Aorta (tissue), 5 donors: ENCODE measurements around the gene ATG4B. TPM values are rescaled to one million over a fixed set of nuclear protein-coding genes. Genes with fewer than 3 reads are reported as not detected.
A peak's percentile ranks its signal among the peaks of the same experiment; 100 is the strongest.

Experiments
- ATAC-seq: fragments of 200-7000 bp; cut with Tn5 transposase; one replicate; pipeline ENCODE4 v1.9.1; 2022; ENCODE audit warnings: moderate library complexity; ENCODE audit not compliant: low FRiP score
- DNase-seq, 2 donors: peaks; one replicate each; pipeline ENCODE4 v3.0.0-alpha.2; 2020
- H3K27ac ChIP-seq, 2 donors: one replicate each; pipeline ENCODE4 v1.5.1; 2013; ENCODE audit warnings: low read length in 2 of 2, mild to moderate bottlenecking in 2 of 2, moderate library complexity in 2 of 2, control low read depth in 1 of 2, inconsistent platforms in 1 of 2, low read depth in 1 of 2
- H3K27me3 ChIP-seq, 2 donors: one replicate each; pipeline ENCODE4 v1.6.1; 2013; ENCODE audit warnings: control low read depth in 1 of 2, low read length in 1 of 2, mild to moderate bottlenecking in 1 of 2, moderate library complexity in 1 of 2; ENCODE audit not compliant: insufficient read depth in 2 of 2, control insufficient read depth in 1 of 2
- H3K36me3 ChIP-seq, 2 donors: one replicate each; pipeline ENCODE4 v1.6.1; 2013; ENCODE audit warnings: control low read depth in 1 of 2, low read length in 1 of 2, mild to moderate bottlenecking in 1 of 2; ENCODE audit not compliant: insufficient read depth in 2 of 2, control insufficient read depth in 1 of 2
- H3K4me1 ChIP-seq, 2 donors: one replicate each; pipeline ENCODE4 v1.6.1; 2013; ENCODE audit warnings: low read length in 2 of 2, control low read depth in 1 of 2, mild to moderate bottlenecking in 1 of 2, moderate library complexity in 1 of 2; ENCODE audit not compliant: insufficient read depth in 2 of 2, control insufficient read depth in 1 of 2
- H3K4me3 ChIP-seq, 2 donors: one replicate each; pipeline ENCODE4 v1.5.1; 2013; ENCODE audit warnings: low read length in 2 of 2, control low read depth in 1 of 2, mild to moderate bottlenecking in 1 of 2
- H3K9me3 ChIP-seq: one replicate; pipeline ENCODE4 v1.6.1; 2013; ENCODE audit warnings: mild to moderate bottlenecking, low read length; ENCODE audit not compliant: control insufficient read depth
- WGBS, 2 donors: extraction: QIAGEN DNeasy Blood & Tissue Kit; methylation state at CpG; one replicate each; pipeline ENCODE4 v1.1.7; 2013; 5-methylcytosine and 5-hydroxymethylcytosine counted together
- intact Hi-C, 2 donors: fragments of 100-400 bp; cut with DNase I; formaldehyde crosslinking; loops; one replicate each; pipeline versions ENCODE4 v1.14.2 to v1.15.0; 2022
- polyA plus RNA-seq, 2 donors: library from polyadenylated mRNA; stranded (reverse); fragments of 200-250 nt; gene quantifications; one replicate each; pipeline ENCODE4 v1.2.3, GENCODE V29; 2013
- total RNA-seq, 2 donors: library from RNA; stranded (reverse); fragmentation: NEBNext Ultra II Directional; extraction: Animal tissue kit (Norgen Biotek cat#: 25700); gene quantifications; one replicate each; pipeline ENCODE4 v1.2.1, GENCODE V29; 2021
- donor health status: healthy with polysubstance abuse.
- donor health status: Bipolar disorder and iron deficiency.
- donor health status: DM: no; HTN: no; CAD: no.
- donor health status: DM: no; HTN: no; CAD: no.
- donor health status: DM: yes; HTN: yes; CAD: no.

Gene ATG4B
- total and polyA plus RNA-seq, 4 donors: 30.4 to 85.4 (median 74.3) TPM

GRCh38 chr2:241680827-241681599 lies 43.5 kb downstream of the ATG4B start:
- no peak for DNase-seq
- ATAC-seq: no peak
- Histone ChIP-seq H3K36me3 (no peaks in the 10 kb centered on the region), H3K27ac (no peak overlapping the region), H3K27me3 (no peaks in the 10 kb centered on the region), H3K9me3 (no peaks in the 10 kb centered on the region), H3K4me1 (no peaks in the 10 kb centered on the region), H3K4me3 (no peak overlapping the region)
- intact Hi-C loops: no loop called here
- 81 to 83% methylated on average over 14 of the region's 14 CpGs for WGBS, 2 donors

GRCh38 chr2:241686324-241686649 lies 48.8 kb downstream of the ATG4B start:
- Histone ChIP-seq H3K27me3 (no peaks in the 10 kb centered on the region), H3K4me1 (no peaks in the 10 kb centered on the region), H3K4me3 (peak overlapping the region; percentile 19 to 82), H3K36me3 (no peaks in the 10 kb centered on the region), H3K27ac (peak overlapping the region in 1 of 2 donors; percentile 9), H3K9me3 (no peaks in the 10 kb centered on the region)
- intact Hi-C loops: no loop called here
- peak; percentile 3 for ATAC-seq
- no peak for DNase-seq
- 0% methylated on average over 37 of the region's 37 CpGs for WGBS, 2 donors

GRCh38 chr2:241686650-241687425 lies 49.3 kb downstream of the ATG4B start, which contains the start of gene DTYMK:
Gene DTYMK, minus strand, starts transcription at chr2:241686815. Its CDS starts 32 bp downstream, at chr2:241686783.
- Histone ChIP-seq H3K9me3 (no peaks in the 10 kb centered on the region), H3K4me3 (peak within 1 kb of the TSS; percentile 49 to 82), H3K36me3 (no peaks in the 10 kb centered on the region), H3K27me3 (no peaks in the 10 kb centered on the region), H3K27ac (peak within 1 kb of the TSS in 1 of 2 donors; percentile 76), H3K4me1 (no peaks in the 10 kb centered on the region)
- intact Hi-C loops: loop anchor here in 1 of 2 donors (1.0 kb wide), 1 partner anchor 14 kb away; no protein-coding TSS in a partner anchor
- ATAC-seq: peak; percentile 99
- DNase-seq: peak; percentile 98 to 99
- 0% methylated on average over 88 to 102 of the region's 102 CpGs for WGBS, 2 donors

GRCh38 chr2:241689306-241689705 lies 51.8 kb downstream of the ATG4B start:
- H3K9me3 ChIP-seq: no peaks in the 10 kb centered on the region
- H3K27ac ChIP-seq: no peak overlapping the region
- WGBS, 2 donors: 85 to 87% methylated on average over 10 of the region's 10 CpGs
- ATAC-seq: no peak
- intact Hi-C loops: no loop called here
- no peaks in the 10 kb centered on the region for H3K4me1 ChIP-seq
- no peak overlapping the region for H3K4me3 ChIP-seq
- H3K27me3 ChIP-seq: no peaks in the 10 kb centered on the region
- DNase-seq: no peak
- H3K36me3 ChIP-seq: no peaks in the 10 kb centered on the region

GRCh38 chr2:241690202-241690717 lies 52.8 kb downstream of the ATG4B start:
- intact Hi-C loops: no loop called here

GRCh38 chr2:241692448-241692847 lies 55.0 kb downstream of the ATG4B start:
- WGBS, 2 donors: 91 to 94% methylated on average over 6 of the region's 6 CpGs
- no peak for DNase-seq
- Histone ChIP-seq H3K36me3 (no peaks in the 10 kb centered on the region), H3K9me3 (no peaks in the 10 kb centered on the region), H3K4me3 (no peak overlapping the region), H3K4me1 (no peaks in the 10 kb centered on the region), H3K27ac (no peak overlapping the region), H3K27me3 (no peaks in the 10 kb centered on the region)
- ATAC-seq: no peak
- intact Hi-C loops: no loop called here

More at GRCh38 chr2:241690202-241690717, 52.8 kb downstream of the ATG4B start:
- H3K4me1 ChIP-seq: no peaks in the 10 kb centered on the region
- no peak for ATAC-seq
- no peak overlapping the region for H3K4me3 ChIP-seq
- no peak for DNase-seq
- 80 to 85% methylated on average over 6 of the region's 6 CpGs for WGBS, 2 donors
- no peak overlapping the region for H3K27ac ChIP-seq
- H3K36me3 ChIP-seq: no peaks in the 10 kb centered on the region
- H3K9me3 ChIP-seq: no peaks in the 10 kb centered on the region
- no peaks in the 10 kb centered on the region for H3K27me3 ChIP-seq

GRCh38 chr2:241695651-241696050 lies 58.2 kb downstream of the ATG4B start:
- intact Hi-C loops: no loop called here
- Histone ChIP-seq H3K9me3 (no peaks in the 10 kb centered on the region), H3K4me3 (no peak overlapping the region), H3K4me1 (no peaks in the 10 kb centered on the region), H3K27ac (no peak overlapping the region), H3K27me3 (no peaks in the 10 kb centered on the region), H3K36me3 (no peaks in the 10 kb centered on the region)
- 92 to 97% methylated on average over 4 of the region's 4 CpGs for WGBS, 2 donors
- DNase-seq: no peak
- no peak for ATAC-seq

- no peak for ATAC-seq
- intact Hi-C loops: loop anchor here in 1 of 2 donors (1.0 kb wide), 1 partner anchor 14 kb away; no protein-coding TSS in a partner anchor
- peak overlapping the region in 1 of 2 donors; percentile 76 for H3K27ac ChIP-seq
These were observed 63.6 kb downstream of the ATG4B start for GRCh38 chr2:241701149-241701398.

More at GRCh38 chr2:241701149-241701398, 63.6 kb downstream of the ATG4B start:
- H3K4me1 ChIP-seq: no peaks in the 10 kb centered on the region
- H3K9me3 ChIP-seq: no peaks in the 10 kb centered on the region
- DNase-seq: no peak
- no peaks in the 10 kb centered on the region for H3K27me3 ChIP-seq
- peak overlapping the region in 1 of 2 donors; percentile 77 for H3K4me3 ChIP-seq
- H3K36me3 ChIP-seq: peaks cover 0 to 7% of the 10 kb centered on the region in 2 donors
- WGBS, 2 donors: 1% methylated on average over 16 to 17 of the region's 17 CpGs
